Measurements from ENCODE around the gene RASSF10. TPM values are rescaled to one million over a fixed set of nuclear protein-coding genes. Genes with fewer than 3 reads are reported as not detected.

Gene RASSF10
- total and polyA plus RNA-seq, 8 donors: 2.0 to 22.2 (median 15.6) TPM

DNA sequence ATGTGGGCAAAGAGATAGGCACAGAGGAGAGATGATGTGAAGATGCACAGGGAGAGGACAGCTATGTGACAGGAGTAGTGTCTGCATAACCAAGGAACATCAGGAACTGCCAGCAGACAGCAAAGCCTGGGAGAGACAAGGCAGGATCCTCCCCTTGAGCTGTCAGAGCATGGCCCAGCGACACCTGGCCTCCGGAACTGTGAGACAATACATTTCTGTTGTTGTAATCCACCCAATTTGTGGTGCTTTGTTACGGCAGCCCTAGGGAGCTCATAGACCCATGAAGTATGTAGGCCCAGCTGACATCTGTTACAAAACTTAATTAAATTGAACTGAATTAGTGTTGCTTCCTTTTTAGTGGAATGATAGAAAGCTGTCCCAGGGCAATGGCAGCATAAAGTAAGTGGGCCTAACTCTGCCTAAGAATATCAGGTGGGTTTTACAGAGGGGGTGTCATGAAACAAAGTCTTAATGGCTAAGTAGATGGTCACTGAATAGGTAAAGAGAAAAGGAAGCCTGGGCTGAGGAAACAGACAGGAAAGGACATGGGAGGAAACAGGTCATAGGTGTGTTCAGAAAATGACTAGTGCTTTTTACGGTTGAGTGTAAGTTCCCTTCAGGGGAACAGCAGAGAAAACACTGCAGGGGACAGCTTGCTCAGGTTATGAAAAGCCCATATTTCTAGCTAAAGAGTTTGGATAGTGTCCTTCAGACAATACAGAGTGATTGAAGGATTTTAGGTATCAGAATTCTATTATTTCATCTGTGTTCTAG is 24.8 kb downstream of the RASSF10 start:
- Histone ChIP-seq H3K27me3 (no peaks in the 10 kb centered on the region), H3K27ac (no peak overlapping the region), H3K9me3 (no peaks in the 10 kb centered on the region), H3K4me1 (peaks cover 0 to 6% of the 10 kb centered on the region in 2 donors), H3K4me3 (no peak overlapping the region), H3K36me3 (no peaks in the 10 kb centered on the region)
- DNase-seq (no peak), ATAC-seq (no peak)
- intact Hi-C loops (cut with DNase I): no loop called here
- TF ChIP-seq CTCF (IDR thresholded peaks at IDR 0.05): no peak

DNA sequence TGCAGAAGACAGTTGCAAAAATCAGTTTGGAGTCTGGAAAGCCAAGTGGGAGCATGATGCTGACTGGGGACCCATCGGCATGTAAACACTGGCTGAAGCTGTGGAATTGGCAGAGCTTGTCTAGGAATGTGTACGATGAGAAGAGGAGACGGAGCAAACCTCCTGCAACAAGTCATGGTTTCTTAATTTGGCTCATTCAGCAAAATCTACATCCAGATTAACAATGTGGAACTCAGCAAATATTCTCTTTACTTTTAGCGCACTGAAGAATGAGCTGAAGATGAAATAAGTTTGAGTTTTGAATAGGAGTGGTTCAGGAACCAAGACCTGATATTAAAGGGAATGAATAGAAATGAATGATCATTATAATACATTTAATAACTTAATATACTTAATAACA is 26.6 kb downstream of the RASSF10 start:
- H3K27ac ChIP-seq: no peak overlapping the region
- peaks cover 0 to 4% of the 10 kb centered on the region in 2 donors for H3K4me1 ChIP-seq
- H3K4me3 ChIP-seq: no peak overlapping the region
- DNase-seq (no peak), ATAC-seq (no peak)
- intact Hi-C loops (cut with DNase I): no loop called here
- no peaks in the 10 kb centered on the region for H3K27me3 ChIP-seq
- no peak for TF ChIP-seq CTCF (IDR thresholded peaks at IDR 0.05)
- H3K9me3 ChIP-seq: no peaks in the 10 kb centered on the region
- H3K36me3 ChIP-seq: no peaks in the 10 kb centered on the region

DNA sequence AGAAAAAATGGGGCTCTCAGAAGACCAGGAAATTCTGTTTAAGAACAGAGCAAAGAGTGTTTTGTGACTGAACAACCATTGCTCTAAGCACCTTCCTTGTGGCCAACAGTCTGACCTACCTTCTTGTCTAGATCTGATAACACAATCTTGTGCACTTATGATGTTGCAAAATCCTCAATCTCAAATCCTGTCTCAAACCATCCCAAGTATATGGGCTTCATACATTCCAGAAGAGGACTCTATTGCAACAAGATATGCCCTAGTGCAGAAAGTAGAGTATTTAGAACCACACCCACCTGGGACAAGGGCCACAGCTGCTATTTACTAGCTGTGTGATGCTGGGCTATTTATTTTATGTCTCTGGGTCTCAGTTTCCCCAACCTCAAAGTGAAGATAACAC is 27.1 kb downstream of the RASSF10 start:
- Histone ChIP-seq H3K27me3 (no peaks in the 10 kb centered on the region), H3K36me3 (no peaks in the 10 kb centered on the region), H3K9me3 (no peaks in the 10 kb centered on the region), H3K4me3 (no peak overlapping the region), H3K27ac (no peak overlapping the region), H3K4me1 (no peaks in the 10 kb centered on the region)
- intact Hi-C loops (cut with DNase I): no loop called here
- no peak for TF ChIP-seq CTCF (IDR thresholded peaks at IDR 0.05)
- ATAC-seq: peak; percentile 53
- DNase-seq: no peak

GRCh38 chr11:13038366-13038765 is 29.2 kb downstream of the RASSF10 start:
- no peak overlapping the region for H3K27ac ChIP-seq
- no peaks in the 10 kb centered on the region for H3K27me3 ChIP-seq
- H3K4me3 ChIP-seq: no peak overlapping the region
- intact Hi-C loops (cut with DNase I): no loop called here
- DNase-seq: no peak
- H3K36me3 ChIP-seq: no peaks in the 10 kb centered on the region
- ATAC-seq: no peak
- no peak for TF ChIP-seq CTCF (IDR thresholded peaks at IDR 0.05)
- no peaks in the 10 kb centered on the region for H3K9me3 ChIP-seq
- no peaks in the 10 kb centered on the region for H3K4me1 ChIP-seq

DNA sequence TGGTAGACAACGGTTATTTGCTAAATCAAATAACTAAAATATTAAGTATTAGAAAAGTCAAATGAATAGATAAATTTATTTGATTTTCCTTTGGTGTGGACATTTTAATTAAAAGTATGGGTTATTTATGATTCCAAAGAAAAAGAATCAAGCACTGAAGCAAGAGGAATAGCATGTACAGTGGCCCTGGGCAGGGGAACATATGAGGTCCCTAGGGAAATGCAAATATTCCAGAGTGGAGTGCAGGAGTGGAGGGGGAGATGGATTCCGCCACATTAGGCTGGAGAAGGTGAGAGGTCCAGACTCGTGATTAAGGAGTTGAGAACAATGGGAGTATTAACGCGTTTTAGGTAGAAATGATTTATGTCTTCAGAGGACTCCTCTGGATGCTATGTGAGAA is 30.0 kb downstream of the RASSF10 start:
- no peak for ATAC-seq
- no peak overlapping the region for H3K27ac ChIP-seq
- no peaks in the 10 kb centered on the region for H3K36me3 ChIP-seq
- no peak overlapping the region for H3K4me3 ChIP-seq
- TF ChIP-seq CTCF (IDR thresholded peaks at IDR 0.05): no peak
- H3K9me3 ChIP-seq: no peaks in the 10 kb centered on the region
- no peaks in the 10 kb centered on the region for H3K4me1 ChIP-seq
- DNase-seq: no peak
- H3K27me3 ChIP-seq: no peaks in the 10 kb centered on the region
- intact Hi-C loops (cut with DNase I): no loop called here

Data from left lung (tissue), 10 donors.